Transverse colon (tissue), 4 donors: ENCODE data around the gene CITED2. TPM values are rescaled to one million over a fixed set of nuclear protein-coding genes. Genes with fewer than 3 reads are reported as not detected.
A peak's percentile ranks its signal among the peaks of the same experiment; 100 is the strongest.

Experiments used
- DNase-seq: peaks from one replicate; pipeline ENCODE4 v3.0.0-alpha.2; 2019
- H3K27ac ChIP-seq, 4 donors: fragments of 200-600 bp; sonication (generic); 2 replicates each; pipeline ENCODE4 v1.5.1; 2016 to 2018; ENCODE audit warnings: inconsistent platforms in 4 of 4
- H3K27me3 ChIP-seq: fragments of 200-600 bp; sonication (generic); 2 replicates; pipeline ENCODE4 v1.5.1; 2017; ENCODE audit warnings: inconsistent platforms
- H3K36me3 ChIP-seq, 4 donors: fragments of 200-600 bp; sonication (generic); 2 replicates each; pipeline ENCODE4 v1.5.1; 2017 to 2019; ENCODE audit warnings: inconsistent platforms in 4 of 4
- H3K4me1 ChIP-seq, 4 donors: fragments of 200-600 bp; sonication (generic); 2 replicates each; pipeline ENCODE4 v1.5.1; 2017 to 2020; ENCODE audit warnings: inconsistent platforms in 4 of 4
- H3K4me3 ChIP-seq, 4 donors: fragments of 200-600 bp; sonication (generic); 1 replicate in 1 of 4; 2 replicates in 3 of 4; pipeline versions ENCODE4 v1.5.1 to v1.6.1; 2017 to 2019; ENCODE audit warnings: inconsistent platforms in 4 of 4
- H3K9me3 ChIP-seq, 2 donors: fragments of 200-600 bp; sonication (generic); 2 replicates each; pipeline ENCODE4 v1.5.1; 2017 to 2019; ENCODE audit warnings: inconsistent platforms in 2 of 2
- CTCF ChIP-seq, 5 experiments: fragments of 200-600 bp in 3 of 5; fragments of 450-650 bp in 2 of 5; sonication (generic) in 3 of 5; IDR thresholded peaks; 1 replicate in 2 of 5; 2 replicates in 3 of 5; pipeline ENCODE4 v1.5.1; 2016 to 2017; ENCODE audit warnings: antibody characterized with exemption in 5 of 5, inconsistent platforms in 3 of 5, mild to moderate bottlenecking in 2 of 5, moderate library complexity in 1 of 5
- EP300 ChIP-seq: sonication (generic); formaldehyde crosslinking; IDR thresholded peaks from one replicate; pipeline ENCODE4 v1.6.1; 2017; ENCODE audit warnings: antibody characterized with exemption, low read depth
- POLR2A ChIP-seq: fragments of 450-650 bp; IDR thresholded peaks from one replicate; pipeline ENCODE4 v1.6.1; 2016; ENCODE audit warnings: antibody characterized with exemption, mild to moderate bottlenecking, moderate library complexity
- POLR2AphosphoS5 ChIP-seq, 3 donors: sonication (generic); formaldehyde crosslinking; IDR thresholded peaks; one replicate each; pipeline ENCODE4 v1.6.1; 2016; ENCODE audit warnings: antibody characterized with exemption in 3 of 3
- WGBS, 2 donors: methylation state at CpG; one replicate each; pipeline ENCODE4 v1.1.5; 2018; ENCODE audit warnings: low coverage in 1 of 2; 5-methylcytosine and 5-hydroxymethylcytosine counted together
- in situ Hi-C, 4 donors: fragments of 200-750 bp; cut with MboI; loops; one replicate each; pipeline versions ENCODE4 v1.15.0 to v1.15.1; 2017; ENCODE audit warnings: low sequenced_read_pairs in 3 of 4, low pct_ligation_motif_present in 1 of 4, low pct_unique_long_range_greater_than_20kb in 1 of 4
- intact Hi-C: fragments of 100-400 bp; cut with DNase I; formaldehyde crosslinking; loops from one replicate; pipeline ENCODE4 v1.15.1; 2023; ENCODE audit warnings: low total_unique reads
- total RNA-seq, 4 donors: library from RNA; depleted of rRNA; stranded (reverse); fragments of >200 nt; gene quantifications; one replicate each; pipeline ENCODE4 v1.1.0, GENCODE V29; 2016

Gene CITED2
- total RNA-seq, 4 donors from 2014 or later, result 66.6 to 116 (median 102) TPM

- Histone ChIP-seq H3K4me1 (peaks cover 0 to 15% (median 0%) of the 10 kb centered on the region in 4 donors), H3K36me3 (no peaks in the 10 kb centered on the region), H3K9me3 (no peaks in the 10 kb centered on the region), H3K27ac (peak overlapping the region in 2 of 4 donors; percentile 10 to 33), H3K4me3 (no peak overlapping the region), H3K27me3 (no peaks in the 10 kb centered on the region)
- in situ Hi-C loops (no loop called here), intact Hi-C loops (no loop called here)
- DNase-seq, result no peak
- TF ChIP-seq CTCF (IDR thresholded peaks at IDR 0.05) (no peak), EP300 (no peak), POLR2AphosphoS5 (IDR thresholded peaks at IDR 0.05) (no peak), POLR2A (no peak)
- WGBS, 2 donors, result 86 to 90% methylated on average over 5 of the region's 5 CpGs
Observed at GRCh38 chr6:139335447-139336210, 38.8 kb downstream of the CITED2 start.

GRCh38 chr6:139334806-139335446, 39.5 kb downstream of the CITED2 start:
- H3K4me1 ChIP-seq, result peaks cover 0 to 15% (median 0%) of the 10 kb centered on the region in 4 donors

GRCh38 chr6:139330826-139331500, 43.5 kb downstream of the CITED2 start:
- Histone ChIP-seq H3K27me3 (no peaks in the 10 kb centered on the region), H3K36me3 (no peaks in the 10 kb centered on the region), H3K9me3 (no peaks in the 10 kb centered on the region), H3K4me3 (no peak overlapping the region), H3K27ac (no peak overlapping the region), H3K4me1 (no peaks in the 10 kb centered on the region)
- 53 to 58% methylated on average over 3 of the region's 3 CpGs for WGBS, 2 donors
- intact Hi-C loops, result no loop called here
- TF ChIP-seq CTCF (IDR thresholded peaks at IDR 0.05), result no peak
- TF ChIP-seq POLR2A, result no peak
- no peak for TF ChIP-seq POLR2AphosphoS5 (IDR thresholded peaks at IDR 0.05)
- TF ChIP-seq EP300, result no peak
- in situ Hi-C loops, result no loop called here
- no peak for DNase-seq

More at GRCh38 chr6:139334806-139335446, 39.5 kb downstream of the CITED2 start:
- no peaks in the 10 kb centered on the region for H3K36me3 ChIP-seq
- in situ Hi-C loops, result no loop called here
- H3K9me3 ChIP-seq, result no peaks in the 10 kb centered on the region
- 73 to 76% methylated on average over 5 of the region's 5 CpGs for WGBS, 2 donors
- H3K4me3 ChIP-seq, result no peak overlapping the region
- H3K27ac ChIP-seq, result peak overlapping the region in 3 of 4 donors; percentile 10 to 33 (median 11)
- intact Hi-C loops, result no loop called here
- H3K27me3 ChIP-seq, result no peaks in the 10 kb centered on the region
- TF ChIP-seq POLR2AphosphoS5 (IDR thresholded peaks at IDR 0.05) (peak in 2 of 3 donors; percentile 28 to 51), EP300 (no peak), POLR2A (no peak), CTCF (IDR thresholded peaks at IDR 0.05) (no peak)
- no peak for DNase-seq

GRCh38 chr6:139330306-139330705, 44.1 kb downstream of the CITED2 start:
- TF ChIP-seq CTCF (IDR thresholded peaks at IDR 0.05), result no peak
- TF ChIP-seq EP300, result no peak
- no peak for TF ChIP-seq POLR2A
- TF ChIP-seq POLR2AphosphoS5 (IDR thresholded peaks at IDR 0.05), result no peak
- DNase-seq, result no peak
- no peaks in the 10 kb centered on the region for H3K9me3 ChIP-seq
- in situ Hi-C loops (no loop called here), intact Hi-C loops (no loop called here)
- H3K4me1 ChIP-seq, result peaks cover 0 to 4% (median 0%) of the 10 kb centered on the region in 4 donors
- H3K27ac ChIP-seq, result no peak overlapping the region
- H3K27me3 ChIP-seq, result no peaks in the 10 kb centered on the region
- H3K36me3 ChIP-seq, result no peaks in the 10 kb centered on the region
- 87 to 96% methylated on average over 2 to 5 of the region's 5 CpGs for WGBS, 2 donors
- H3K4me3 ChIP-seq, result no peak overlapping the region
